ENCODE measurements around the gene MICAL3.

The MICAL3 gene

GRCh38 chr22:17773606-17774205 lies 250.7 kb downstream of the MICAL3 start:
- Histone ChIP-seq H3K36me3 (ENCODE audit: low read depth) (no peaks in the 10 kb centered on the region), H3K4me1 (ENCODE audit: insufficient read depth, poor library complexity, severe bottlenecking) (peaks cover 7% of the 10 kb centered on the region), H3K9me3 (ENCODE audit: severe bottlenecking) (no peaks in the 10 kb centered on the region), H3K27me3 (ENCODE audit: insufficient read depth, poor library complexity, severe bottlenecking) (no peaks in the 10 kb centered on the region), H3K27ac (ENCODE audit: poor library complexity, severe bottlenecking) (peak overlapping the region; percentile 15), H3K4me3 (ENCODE audit: severe bottlenecking) (peak overlapping the region; percentile 84)
- TF ChIP-seq, protein P1, sequence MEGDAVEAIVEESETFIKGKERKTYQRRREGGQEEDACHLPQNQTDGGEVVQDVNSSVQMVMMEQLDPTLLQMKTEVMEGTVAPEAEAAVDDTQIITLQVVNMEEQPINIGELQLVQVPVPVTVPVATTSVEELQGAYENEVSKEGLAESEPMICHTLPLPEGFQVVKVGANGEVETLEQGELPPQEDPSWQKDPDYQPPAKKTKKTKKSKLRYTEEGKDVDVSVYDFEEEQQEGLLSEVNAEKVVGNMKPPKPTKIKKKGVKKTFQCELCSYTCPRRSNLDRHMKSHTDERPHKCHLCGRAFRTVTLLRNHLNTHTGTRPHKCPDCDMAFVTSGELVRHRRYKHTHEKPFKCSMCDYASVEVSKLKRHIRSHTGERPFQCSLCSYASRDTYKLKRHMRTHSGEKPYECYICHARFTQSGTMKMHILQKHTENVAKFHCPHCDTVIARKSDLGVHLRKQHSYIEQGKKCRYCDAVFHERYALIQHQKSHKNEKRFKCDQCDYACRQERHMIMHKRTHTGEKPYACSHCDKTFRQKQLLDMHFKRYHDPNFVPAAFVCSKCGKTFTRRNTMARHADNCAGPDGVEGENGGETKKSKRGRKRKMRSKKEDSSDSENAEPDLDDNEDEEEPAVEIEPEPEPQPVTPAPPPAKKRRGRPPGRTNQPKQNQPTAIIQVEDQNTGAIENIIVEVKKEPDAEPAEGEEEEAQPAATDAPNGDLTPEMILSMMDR (IDR thresholded peaks at IDR 0.05; ENCODE audit: poor library complexity, severe bottlenecking): no peak
- DNase-seq (ENCODE audit: low spot score) (no peak), ATAC-seq (ENCODE audit: low read depth) (peak; percentile 69)

DNA sequence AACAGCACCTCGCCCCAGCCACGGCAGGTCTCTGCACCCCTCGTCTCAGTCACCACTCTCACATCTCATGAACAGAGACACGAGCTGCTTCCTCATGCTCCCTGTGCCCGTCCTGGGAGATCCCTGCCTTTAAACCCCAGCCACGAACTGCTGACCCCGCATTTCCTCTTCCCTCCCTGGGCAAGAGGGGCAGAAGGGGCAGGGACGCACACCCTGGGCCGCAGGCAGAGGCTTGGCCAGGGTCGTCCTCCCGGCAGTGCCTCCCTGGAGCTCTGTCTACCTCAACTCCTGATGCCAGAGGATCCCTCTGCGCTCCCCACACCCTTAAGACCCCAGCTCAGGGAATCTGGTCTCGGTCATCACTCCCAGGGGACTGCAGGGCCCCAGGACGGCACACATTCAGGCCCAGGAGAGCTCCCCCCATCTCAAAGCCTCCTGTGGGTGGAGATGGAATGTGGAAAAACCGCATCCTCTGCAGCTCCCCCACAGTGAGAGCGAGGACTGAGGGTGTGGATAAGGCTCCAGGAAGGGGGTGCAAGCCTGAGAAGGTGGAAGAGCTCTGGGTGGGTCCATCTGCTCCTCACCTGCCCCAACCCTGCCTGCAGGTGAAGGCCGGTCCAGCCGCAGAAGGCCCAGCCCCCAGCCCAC lies 251.3 kb downstream of the MICAL3 start:
- Histone ChIP-seq H3K4me3 (ENCODE audit: severe bottlenecking) (peak overlapping the region; percentile 84), H3K36me3 (ENCODE audit: low read depth) (no peaks in the 10 kb centered on the region), H3K4me1 (ENCODE audit: insufficient read depth, poor library complexity, severe bottlenecking) (peaks cover 7% of the 10 kb centered on the region), H3K9me3 (ENCODE audit: severe bottlenecking) (no peaks in the 10 kb centered on the region), H3K27ac (ENCODE audit: poor library complexity, severe bottlenecking) (no peak overlapping the region), H3K27me3 (ENCODE audit: insufficient read depth, poor library complexity, severe bottlenecking) (no peaks in the 10 kb centered on the region)
- peak; percentile 56 for ATAC-seq (ENCODE audit: low read depth)
- TF ChIP-seq, protein P1 (IDR thresholded peaks at IDR 0.05; ENCODE audit: poor library complexity, severe bottlenecking): no peak
- no peak for DNase-seq (ENCODE audit: low spot score)

GRCh38 chr22:17772249-17772957 lies 252.0 kb downstream of the MICAL3 start:
- no peak overlapping the region for H3K27ac ChIP-seq (ENCODE audit: poor library complexity, severe bottlenecking)
- peaks cover 7% of the 10 kb centered on the region for H3K4me1 ChIP-seq (ENCODE audit: insufficient read depth, poor library complexity, severe bottlenecking)
- ATAC-seq (ENCODE audit: low read depth) (peak; percentile 47), DNase-seq (ENCODE audit: low spot score) (no peak)
- no peaks in the 10 kb centered on the region for H3K36me3 ChIP-seq (ENCODE audit: low read depth)
- no peaks in the 10 kb centered on the region for H3K27me3 ChIP-seq (ENCODE audit: insufficient read depth, poor library complexity, severe bottlenecking)
- no peaks in the 10 kb centered on the region for H3K9me3 ChIP-seq (ENCODE audit: severe bottlenecking)
- TF ChIP-seq, protein P1 (IDR thresholded peaks at IDR 0.05; ENCODE audit: poor library complexity, severe bottlenecking): no peak
- H3K4me3 ChIP-seq (ENCODE audit: severe bottlenecking): no peak overlapping the region

GRCh38 chr22:17770180-17771077 lies 253.9 kb downstream of the MICAL3 start:
- no peak overlapping the region for H3K27ac ChIP-seq (ENCODE audit: poor library complexity, severe bottlenecking)
- H3K4me1 ChIP-seq (ENCODE audit: insufficient read depth, poor library complexity, severe bottlenecking): peaks cover 7% of the 10 kb centered on the region
- TF ChIP-seq, protein P1 (IDR thresholded peaks at IDR 0.05; ENCODE audit: poor library complexity, severe bottlenecking): no peak
- no peaks in the 10 kb centered on the region for H3K9me3 ChIP-seq (ENCODE audit: severe bottlenecking)
- H3K36me3 ChIP-seq (ENCODE audit: low read depth): no peaks in the 10 kb centered on the region
- no peak overlapping the region for H3K4me3 ChIP-seq (ENCODE audit: severe bottlenecking)
- H3K27me3 ChIP-seq (ENCODE audit: insufficient read depth, poor library complexity, severe bottlenecking): no peaks in the 10 kb centered on the region
- no peak for DNase-seq (ENCODE audit: low spot score)
- no peak for ATAC-seq (ENCODE audit: low read depth)
